ENCODE data around the gene ZNF672. TPM values are rescaled to one million over a fixed set of nuclear protein-coding genes. Genes with fewer than 3 reads are reported as not detected.

Gene ZNF672
- total and polyA plus RNA-seq, 2 of the 13 experiments (the other 11 are each of a cell fraction or from before 2014, with no cell fraction given) = 17.2 to 22.9 TPM

- peak overlapping the region; percentile 97 for H3K4me2 ChIP-seq (ENCODE audit: low read depth, low read length)
- CTCF ChIA-PET (ENCODE audit: low intra/inter-chr PET ratio, low total read pairs) = no interaction called here
- ATAC-seq (no peak), FAIRE-seq (no peak), DNase-seq (ENCODE audit: low spot score) (no peak)
- peaks cover 37% of the 10 kb centered on the region for H3K4me1 ChIP-seq (ENCODE audit: insufficient read depth, low read length)
- H3K4me3 ChIP-seq (replicated peaks in 1 of 3; ENCODE audit: insufficient read depth in 1 of 3, low read depth in 2 of 3, low read length in 3 of 3) = peak overlapping the region; percentile 62 to 87 (median 83); a peak in 4 of 6 replicates
- H3K36me3 ChIP-seq (replicated peaks in 1 of 2; ENCODE audit: control insufficient read depth in 1 of 2, insufficient read depth in 2 of 2, low read length in 2 of 2) = peaks cover 12 to 36% of the 10 kb centered on the region in 2 experiments
- peaks cover 18% of the 10 kb centered on the region for H3K79me2 ChIP-seq (ENCODE audit: insufficient read depth, low read length)
- H3K9me3 ChIP-seq (ENCODE audit: low read length) = no peaks in the 10 kb centered on the region
- TF ChIP-seq, protein P1, sequence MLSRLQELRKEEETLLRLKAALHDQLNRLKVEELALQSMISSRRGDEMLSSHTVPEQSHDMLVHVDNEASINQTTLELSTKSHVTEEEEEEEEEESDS (CRISPR knock-in tag; IDR thresholded peaks at IDR 0.05; ENCODE audit: borderline replicate concordance) = no peak
- TF ChIP-seq FOXA3 (CRISPR knock-in tag; IDR thresholded peaks at IDR 0.05) (no peak), TOE1 (CRISPR knock-in tag; IDR thresholded peaks at IDR 0.05) (no peak), ZNF572 (CRISPR knock-in tag; IDR thresholded peaks at IDR 0.05) (no peak), CENPT (CRISPR knock-in tag; IDR thresholded peaks at IDR 0.05; ENCODE audit: low read depth) (no peak), NFIC (IDR thresholded peaks at IDR 0.05; ENCODE audit: low read length) (no peak), FOXC1 (CRISPR knock-in tag; IDR thresholded peaks at IDR 0.05; ENCODE audit: borderline replicate concordance) (no peak), ZNF33A (CRISPR knock-in tag; IDR thresholded peaks at IDR 0.05; ENCODE audit: borderline replicate concordance) (no peak), KMT2B (CRISPR knock-in tag; IDR thresholded peaks at IDR 0.05) (no peak), NFATC3 (CRISPR knock-in tag; IDR thresholded peaks at IDR 0.05) (no peak), ZNF225 (CRISPR knock-in tag; IDR thresholded peaks at IDR 0.05) (no peak), CAMTA2 (CRISPR knock-in tag; IDR thresholded peaks at IDR 0.05; ENCODE audit: borderline replicate concordance) (no peak), ZNF251 (CRISPR knock-in tag; IDR thresholded peaks at IDR 0.05) (no peak)
- TF ChIP-seq, protein P2, sequence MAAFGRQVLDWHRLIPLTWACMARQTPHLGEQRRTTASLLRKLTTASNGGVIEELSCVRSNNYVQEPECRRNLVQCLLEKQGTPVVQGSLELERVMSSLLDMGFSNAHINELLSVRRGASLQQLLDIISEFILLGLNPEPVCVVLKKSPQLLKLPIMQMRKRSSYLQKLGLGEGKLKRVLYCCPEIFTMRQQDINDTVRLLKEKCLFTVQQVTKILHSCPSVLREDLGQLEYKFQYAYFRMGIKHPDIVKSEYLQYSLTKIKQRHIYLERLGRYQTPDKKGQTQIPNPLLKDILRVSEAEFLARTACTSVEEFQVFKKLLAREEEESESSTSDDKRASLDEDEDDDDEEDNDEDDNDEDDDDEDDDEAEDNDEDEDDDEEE (CRISPR knock-in tag; IDR thresholded peaks at IDR 0.05) = no peak
- no peaks in the 10 kb centered on the region for H4K20me1 ChIP-seq (ENCODE audit: insufficient read depth, low read length)
- intact Hi-C loops (cut with micrococcal nuclease; ENCODE audit: unreplicated experiment) = no loop called here
- in situ Hi-C loops (cut with HindIII; ENCODE audit: extremely low pct_ligation_motif_present, low pct_unique_long_range_greater_than_20kb) = no loop called here
- 88% methylated on average over 4 of the region's 7 CpGs for WGBS (ENCODE audit: low lambda C conversion rate)
- H2AFZ ChIP-seq (ENCODE audit: low read length) = no peak overlapping the region
- no peaks in the 10 kb centered on the region; a peak in 1 of 5 replicates for H3K27me3 ChIP-seq (ENCODE audit: control insufficient read depth in 1 of 2, insufficient read depth in 2 of 2, low read length in 2 of 2)
- POLR2A ChIA-PET = interaction anchor here (1.0 kb wide), 1 partner anchor 32 kb away, joined by 3 read pairs; the partner anchor contains the start of gene SH3BP5L
- BruUV-seq (replicated peaks) = TSS peak; percentile 48
- H3K27ac ChIP-seq (ENCODE audit: extremely low read length, insufficient read depth, low read length) = no peak overlapping the region
- peak overlapping the region; percentile 87 for H3K9ac ChIP-seq (ENCODE audit: insufficient read depth, low read depth, low read length)
Observed at GRCh38 chr1:248857201-248857600, 19.2 kb downstream of the ZNF672 start.

All from HepG2 (cell line).